ENCODE data around the gene ADGRG4. TPM values are rescaled to one million over a fixed set of nuclear protein-coding genes. Genes with fewer than 3 reads are reported as not detected.

ADGRG4 gene
- polyA plus RNA-seq, 1 of the 3 experiments (the other 2 are of a cell fraction): not detected

- ChIA-PET POLR2A (no interaction called here), CTCF (no interaction called here)
- Histone ChIP-seq H3K4me1 (ENCODE audit: control insufficient read depth in 1 of 2, insufficient read depth in 2 of 2, low read depth in 1 of 2, low read length in 1 of 2) (no peaks in the 10 kb centered on the region), H3K79me2 (ENCODE audit: insufficient read depth) (no peaks in the 10 kb centered on the region), H3K9me3 (no peaks in the 10 kb centered on the region), H3K4me3 (ENCODE audit: low read depth in 2 of 2, low read length in 1 of 2) (no peak overlapping the region), H4K20me1 (ENCODE audit: insufficient read depth) (no peaks in the 10 kb centered on the region), H3K27ac (ENCODE audit: low read depth in 2 of 2, low read length in 1 of 2) (no peak overlapping the region), H3F3A (replicated peaks; ENCODE audit: insufficient read depth) (no peaks in the 10 kb centered on the region), H3K36me3 (replicated peaks in 1 of 2; ENCODE audit: control insufficient read depth in 1 of 2, insufficient read depth in 2 of 2, low read length in 1 of 2) (no peaks in the 10 kb centered on the region), H3K4me2 (no peak overlapping the region), H2AFZ (ENCODE audit: low read depth) (no peak overlapping the region), H3K9ac (no peak overlapping the region), H3K9me2 (no peaks in the 10 kb centered on the region), H3K27me3 (ENCODE audit: insufficient read depth) (no peaks in the 10 kb centered on the region)
- no peak for TF ChIP-seq FOSL2 (IDR thresholded peaks at IDR 0.05; ENCODE audit: borderline replicate concordance, low read depth)
- TF ChIP-seq TEAD4 (IDR thresholded peaks at IDR 0.05; ENCODE audit: borderline replicate concordance, insufficient read depth): no peak
- TF ChIP-seq USF2 (IDR thresholded peaks at IDR 0.05; ENCODE audit: borderline replicate concordance, low read depth, low read length): no peak
- TF ChIP-seq YY1 (IDR thresholded peaks at IDR 0.05; ENCODE audit: low read depth): no peak
- DNase-seq: no peak
- 48% methylated on average over 6 of the region's 6 CpGs for WGBS (ENCODE audit: low lambda C conversion rate)
Measured at GRCh38 chrX:136446208-136446607, 145.4 kb downstream of the ADGRG4 start.

DNA sequence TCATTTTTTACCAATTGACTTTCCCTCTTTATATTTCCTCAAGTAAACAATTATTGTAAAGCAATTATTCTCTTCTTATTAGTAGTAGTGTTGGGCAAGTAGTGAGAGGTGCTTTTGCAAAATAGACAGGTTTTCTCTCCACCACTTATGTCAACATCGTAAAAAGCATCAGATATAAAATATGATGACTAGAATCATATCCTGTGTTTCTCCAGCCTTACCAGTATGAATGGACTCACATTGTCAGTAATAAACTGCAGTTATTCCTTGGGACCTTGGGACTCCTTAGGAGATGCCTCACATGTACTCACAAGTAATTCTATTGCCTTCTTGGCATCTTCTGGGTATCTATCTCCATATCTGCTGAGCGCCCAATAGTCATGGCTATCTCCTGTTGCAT lies 146.5 kb downstream of the ADGRG4 start:
- H3K9ac ChIP-seq: no peak overlapping the region
- CTCF ChIA-PET: no interaction called here
- no peak for DNase-seq
- H3K4me1 ChIP-seq (ENCODE audit: control insufficient read depth in 1 of 2, insufficient read depth in 2 of 2, low read depth in 1 of 2, low read length in 1 of 2): no peaks in the 10 kb centered on the region
- H4K20me1 ChIP-seq (ENCODE audit: insufficient read depth): no peaks in the 10 kb centered on the region
- H3K9me3 ChIP-seq: no peaks in the 10 kb centered on the region
- 14% methylated on average over 2 of the region's 2 CpGs for WGBS (ENCODE audit: low lambda C conversion rate)
- H2AFZ ChIP-seq (ENCODE audit: low read depth): no peak overlapping the region
- H3K4me2 ChIP-seq: no peak overlapping the region
- no peak overlapping the region for H3K4me3 ChIP-seq (ENCODE audit: low read depth in 2 of 2, low read length in 1 of 2)
- POLR2A ChIA-PET: no interaction called here
- H3K36me3 ChIP-seq (replicated peaks in 1 of 2; ENCODE audit: control insufficient read depth in 1 of 2, insufficient read depth in 2 of 2, low read length in 1 of 2): no peaks in the 10 kb centered on the region
- H3F3A ChIP-seq (replicated peaks; ENCODE audit: insufficient read depth): no peaks in the 10 kb centered on the region
- H3K27me3 ChIP-seq (ENCODE audit: insufficient read depth): no peaks in the 10 kb centered on the region
- TF ChIP-seq GATA2 (CRISPR knock-in tag; IDR thresholded peaks at IDR 0.05): no peak
- TF ChIP-seq SMC3 (IDR thresholded peaks at IDR 0.05; ENCODE audit: low read depth, low read length): no peak
- TF ChIP-seq RCOR1 (IDR thresholded peaks at IDR 0.05; ENCODE audit: low read length): no peak
- H3K79me2 ChIP-seq (ENCODE audit: insufficient read depth): no peaks in the 10 kb centered on the region
- H3K9me2 ChIP-seq: no peaks in the 10 kb centered on the region
- no peak overlapping the region for H3K27ac ChIP-seq (ENCODE audit: low read depth in 2 of 2, low read length in 1 of 2)

GRCh38 chrX:136447968-136448367 lies 147.2 kb downstream of the ADGRG4 start:
- no peaks in the 10 kb centered on the region for H3K36me3 ChIP-seq (replicated peaks in 1 of 2; ENCODE audit: control insufficient read depth in 1 of 2, insufficient read depth in 2 of 2, low read length in 1 of 2)
- H3K9me2 ChIP-seq: no peaks in the 10 kb centered on the region
- ChIA-PET POLR2A (no interaction called here), CTCF (no interaction called here)
- no peak for DNase-seq
- no peaks in the 10 kb centered on the region for H3K9me3 ChIP-seq
- no peak overlapping the region for H2AFZ ChIP-seq (ENCODE audit: low read depth)
- H3K9ac ChIP-seq: no peak overlapping the region
- no peak for TF ChIP-seq MAX (IDR thresholded peaks at IDR 0.05; ENCODE audit: low read depth)
- no peak for TF ChIP-seq TEAD4 (IDR thresholded peaks at IDR 0.05; ENCODE audit: borderline replicate concordance, insufficient read depth)
- no peak for TF ChIP-seq SIN3A (IDR thresholded peaks at IDR 0.05; ENCODE audit: borderline replicate concordance, low read depth, low read length)
- no peak for TF ChIP-seq FOXM1 (IDR thresholded peaks at IDR 0.05; ENCODE audit: low read depth)
- no peak for TF ChIP-seq IRF3 (IDR thresholded peaks at IDR 0.05; ENCODE audit: low read depth, low read length)
- no peak for TF ChIP-seq YY1 (IDR thresholded peaks at IDR 0.05; ENCODE audit: low read depth)
- TF ChIP-seq MXI1 (IDR thresholded peaks at IDR 0.05; ENCODE audit: low read depth, low read length): no peak
- TF ChIP-seq RFX5 (IDR thresholded peaks at IDR 0.05; ENCODE audit: low read length): no peak
- no peak for TF ChIP-seq ELF1 (IDR thresholded peaks at IDR 0.05)
- TF ChIP-seq, protein P1, sequence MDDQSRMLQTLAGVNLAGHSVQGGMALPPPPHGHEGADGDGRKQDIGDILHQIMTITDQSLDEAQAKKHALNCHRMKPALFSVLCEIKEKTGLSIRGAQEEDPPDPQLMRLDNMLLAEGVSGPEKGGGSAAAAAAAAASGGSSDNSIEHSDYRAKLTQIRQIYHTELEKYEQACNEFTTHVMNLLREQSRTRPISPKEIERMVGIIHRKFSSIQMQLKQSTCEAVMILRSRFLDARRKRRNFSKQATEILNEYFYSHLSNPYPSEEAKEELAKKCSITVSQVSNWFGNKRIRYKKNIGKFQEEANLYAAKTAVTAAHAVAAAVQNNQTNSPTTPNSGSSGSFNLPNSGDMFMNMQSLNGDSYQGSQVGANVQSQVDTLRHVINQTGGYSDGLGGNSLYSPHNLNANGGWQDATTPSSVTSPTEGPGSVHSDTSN (IDR thresholded peaks at IDR 0.05): no peak
- no peak for TF ChIP-seq NRF1 (IDR thresholded peaks at IDR 0.05; ENCODE audit: low read depth, low read length)
- no peaks in the 10 kb centered on the region for H3F3A ChIP-seq (replicated peaks; ENCODE audit: insufficient read depth)
- H3K4me2 ChIP-seq: no peak overlapping the region
- no peak overlapping the region for H3K4me3 ChIP-seq (ENCODE audit: low read depth in 2 of 2, low read length in 1 of 2)
- no peaks in the 10 kb centered on the region for H3K79me2 ChIP-seq (ENCODE audit: insufficient read depth)
- no peak overlapping the region for H3K27ac ChIP-seq (ENCODE audit: low read depth in 2 of 2, low read length in 1 of 2)
- H3K4me1 ChIP-seq (ENCODE audit: control insufficient read depth in 1 of 2, insufficient read depth in 2 of 2, low read depth in 1 of 2, low read length in 1 of 2): no peaks in the 10 kb centered on the region; a peak in 1 of 4 replicates
- no peaks in the 10 kb centered on the region for H3K27me3 ChIP-seq (ENCODE audit: insufficient read depth)
- no peaks in the 10 kb centered on the region for H4K20me1 ChIP-seq (ENCODE audit: insufficient read depth)

Measured in SK-N-SH (cell line).